ENCODE measurements around the gene ITIH4. TPM values are rescaled to one million over a fixed set of nuclear protein-coding genes. Genes with fewer than 3 reads are reported as not detected.

The ITIH4 gene
- total RNA-seq, 1 donor from 2014 or later = 3.6 TPM

GRCh38 chr3:52770496-52771333, 59.8 kb downstream of the ITIH4 start, which contains the start of gene NEK4:
NEK4 (minus strand) TSS chr3:52770940; CDS start chr3:52770746, 194 bp downstream.
- Mint-ChIP-seq H3K36me3 (ENCODE audit: low read depth) (peaks cover 17% of the 10 kb centered on the region), H3K9me3 (no peaks in the 10 kb centered on the region), H3K4me3 (ENCODE audit: low read depth) (peak within 1 kb of the TSS; percentile 92), H3K27ac (peak within 1 kb of the TSS; percentile 96), H3K27me3 (ENCODE audit: low read depth) (no peaks in the 10 kb centered on the region), H3K4me1 (ENCODE audit: low read depth) (peaks cover 18% of the 10 kb centered on the region)
- intact Hi-C loops (cut with micrococcal nuclease) = no loop called here
- peak; percentile 81 for DNase-seq (ENCODE audit: low spot score)

- Mint-ChIP-seq H3K27me3 (ENCODE audit: low read depth) (no peaks in the 10 kb centered on the region), H3K4me1 (ENCODE audit: low read depth) (peaks cover 18% of the 10 kb centered on the region), H3K27ac (peak overlapping the region; percentile 81), H3K9me3 (no peaks in the 10 kb centered on the region), H3K4me3 (ENCODE audit: low read depth) (peak overlapping the region; percentile 92), H3K36me3 (ENCODE audit: low read depth) (peaks cover 24% of the 10 kb centered on the region)
- intact Hi-C loops (cut with micrococcal nuclease) = no loop called here
- no peak for DNase-seq (ENCODE audit: low spot score)
Measured at GRCh38 chr3:52769786-52770455, 60.6 kb downstream of the ITIH4 start.

- Mint-ChIP-seq H3K36me3 (ENCODE audit: low read depth) (peaks cover 60% of the 10 kb centered on the region), H3K27ac (no peak overlapping the region), H3K4me1 (ENCODE audit: low read depth) (no peaks in the 10 kb centered on the region), H3K4me3 (ENCODE audit: low read depth) (no peak overlapping the region), H3K9me3 (no peaks in the 10 kb centered on the region), H3K27me3 (ENCODE audit: low read depth) (no peaks in the 10 kb centered on the region)
- intact Hi-C loops (cut with micrococcal nuclease) = no loop called here
- no peak for DNase-seq (ENCODE audit: low spot score)
Measured at GRCh38 chr3:52763466-52763865, 67.0 kb downstream of the ITIH4 start.

Other genes with a start within 250 kb of the ITIH4 start
- 60.4 and 66.3 TPM in 2 replicates for gene PBRM1, start 144.8 kb downstream of the ITIH4 start, total RNA-seq
- 226 and 235 TPM in 2 replicates for gene GNL3, start 144.6 kb downstream of the ITIH4 start, total RNA-seq
- gene GLT8D1, start 124.9 kb downstream of the ITIH4 start, total RNA-seq = 37.6 and 38.7 TPM in 2 replicates
- gene SPCS1, start 124.6 kb downstream of the ITIH4 start, total RNA-seq = 124 and 125 TPM in 2 replicates
- gene NEK4, start 59.7 kb downstream of the ITIH4 start, total RNA-seq = 26.7 and 27.6 TPM in 2 replicates
- not detected in 2 replicates for gene ITIH1, start 53.1 kb downstream of the ITIH4 start, total RNA-seq
- gene ITIH3, start 35.9 kb downstream of the ITIH4 start, total RNA-seq = not detected in 2 replicates
- gene MUSTN1, start 4.3 kb upstream of the ITIH4 start, total RNA-seq = 1.9 and 2.6 TPM in 2 replicates
- 17.4 and 17.6 TPM in 2 replicates for gene STIMATE, start 66.9 kb upstream of the ITIH4 start, total RNA-seq
- 23.4 and 24.3 TPM in 2 replicates for gene SFMBT1, start 215.4 kb upstream of the ITIH4 start, total RNA-seq

Data from activated T-helper 2 cell treated with anti-CD3 and anti-CD28 coated beads, Interferon-gamma antibody, Interleukin-2, Interleukin-4, amounts not matched to agents 10 μg/mL and 5 μg/mL and 100 μg/mL, durations not matched to agents 14 hours and 24 hours and 36 hours (primary cell).